HEK293 (cell line): ENCODE data around the gene POC1B.

ENCODE experiments used
- KLF16 ChIP-seq: fragments of 450-650 bp; formaldehyde crosslinking; IDR thresholded peaks from 2 replicates; pipeline ENCODE4 v1.5.1; 2017; ENCODE audit warnings: missing biosample characterization, missing genetic modification characterization
- RBAK ChIP-seq: fragments of 450-650 bp; formaldehyde crosslinking; IDR thresholded peaks from 2 replicates; pipeline ENCODE4 v1.5.1; 2016; ENCODE audit warnings: missing biosample characterization, missing genetic modification characterization
- SCRT2 ChIP-seq: fragments of 450-650 bp; formaldehyde crosslinking; IDR thresholded peaks from 2 replicates; pipeline ENCODE4 v1.5.1; 2016; ENCODE audit warnings: missing biosample characterization, missing genetic modification characterization
- ZNF239 ChIP-seq: fragments of 450-650 bp; formaldehyde crosslinking; IDR thresholded peaks from 2 replicates; pipeline ENCODE4 v1.5.1; 2016; ENCODE audit warnings: missing biosample characterization, missing genetic modification characterization
- ZNF311 ChIP-seq: fragments of 450-650 bp; formaldehyde crosslinking; IDR thresholded peaks from 2 replicates; pipeline ENCODE4 v1.5.1; 2017; ENCODE audit warnings: missing biosample characterization, missing genetic modification characterization, borderline replicate concordance
- ZNF366 ChIP-seq: fragments of 450-650 bp; formaldehyde crosslinking; conservative IDR thresholded peaks from 2 replicates; pipeline ENCODE4 v1.5.1; 2016; ENCODE audit warnings: missing biosample characterization, missing genetic modification characterization
- ZNF555 ChIP-seq: fragments of 450-650 bp; formaldehyde crosslinking; conservative IDR thresholded peaks from 2 replicates; pipeline ENCODE4 v1.5.1; 2017; ENCODE audit warnings: missing biosample characterization, mild to moderate bottlenecking, missing genetic modification characterization, inconsistent platforms
- ZSCAN23 ChIP-seq: fragments of 450-650 bp; formaldehyde crosslinking; IDR thresholded peaks from 2 replicates; pipeline ENCODE4 v1.5.1; 2016; ENCODE audit warnings: missing biosample characterization, missing genetic modification characterization
- ZSCAN30 ChIP-seq: fragments of 450-650 bp; IDR thresholded peaks from 2 replicates; pipeline ENCODE4 v1.5.1; 2018; ENCODE audit warnings: missing biosample characterization, mild to moderate bottlenecking, missing genetic modification characterization, moderate library complexity
- TF ChIP-seq, protein P1 (sequence below): fragments of 450-650 bp; formaldehyde crosslinking; IDR thresholded peaks from 2 replicates; pipeline ENCODE4 v1.5.1; 2016; ENCODE audit warnings: missing biosample characterization, missing genetic modification characterization
- TF ChIP-seq, protein P2 (sequence below): sonication (generic); formaldehyde crosslinking; IDR thresholded peaks from 2 replicates; pipeline ENCODE4 v1.8.1; 2022; ENCODE audit warnings: mild to moderate bottlenecking, moderate library complexity, missing genetic modification reagents

DNA sequence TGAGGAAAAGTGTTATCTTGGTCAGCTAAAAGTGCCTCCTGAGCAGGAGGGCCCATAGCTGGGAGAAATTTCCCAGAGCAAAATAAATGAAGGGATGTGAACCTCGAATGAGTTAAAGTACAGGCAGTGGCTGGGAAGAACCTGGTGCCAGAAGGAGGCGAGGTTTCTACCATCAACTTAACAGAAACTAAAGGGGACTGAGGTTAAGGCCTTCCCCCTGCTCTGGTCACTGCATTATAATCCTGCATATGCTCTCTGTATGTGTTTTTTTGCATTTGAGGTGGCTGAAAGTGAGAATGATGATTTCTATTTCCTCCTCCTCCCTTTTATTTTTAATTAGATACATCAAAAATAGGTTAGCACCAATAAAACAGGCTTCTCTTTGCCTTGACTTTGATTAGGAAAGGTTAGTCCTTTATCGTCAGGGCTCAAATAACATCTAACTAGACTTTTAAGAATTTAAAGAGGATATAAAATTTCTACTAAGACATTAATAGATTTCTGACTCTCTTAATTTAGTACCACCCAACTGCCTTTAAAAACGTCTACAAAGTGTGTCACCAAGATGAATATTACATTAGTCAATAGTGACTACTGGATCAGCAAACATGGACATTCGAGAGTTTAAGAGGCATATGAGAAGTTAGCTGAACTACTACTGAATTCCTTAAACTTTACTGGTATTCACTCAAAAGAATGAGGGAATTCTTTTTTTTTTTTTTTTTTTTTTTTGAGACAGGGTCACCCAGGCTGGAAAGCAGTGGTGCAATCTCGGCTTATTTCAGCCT, 50.5 kb downstream of the POC1B start:
- TF ChIP-seq, protein P1, sequence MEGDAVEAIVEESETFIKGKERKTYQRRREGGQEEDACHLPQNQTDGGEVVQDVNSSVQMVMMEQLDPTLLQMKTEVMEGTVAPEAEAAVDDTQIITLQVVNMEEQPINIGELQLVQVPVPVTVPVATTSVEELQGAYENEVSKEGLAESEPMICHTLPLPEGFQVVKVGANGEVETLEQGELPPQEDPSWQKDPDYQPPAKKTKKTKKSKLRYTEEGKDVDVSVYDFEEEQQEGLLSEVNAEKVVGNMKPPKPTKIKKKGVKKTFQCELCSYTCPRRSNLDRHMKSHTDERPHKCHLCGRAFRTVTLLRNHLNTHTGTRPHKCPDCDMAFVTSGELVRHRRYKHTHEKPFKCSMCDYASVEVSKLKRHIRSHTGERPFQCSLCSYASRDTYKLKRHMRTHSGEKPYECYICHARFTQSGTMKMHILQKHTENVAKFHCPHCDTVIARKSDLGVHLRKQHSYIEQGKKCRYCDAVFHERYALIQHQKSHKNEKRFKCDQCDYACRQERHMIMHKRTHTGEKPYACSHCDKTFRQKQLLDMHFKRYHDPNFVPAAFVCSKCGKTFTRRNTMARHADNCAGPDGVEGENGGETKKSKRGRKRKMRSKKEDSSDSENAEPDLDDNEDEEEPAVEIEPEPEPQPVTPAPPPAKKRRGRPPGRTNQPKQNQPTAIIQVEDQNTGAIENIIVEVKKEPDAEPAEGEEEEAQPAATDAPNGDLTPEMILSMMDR = no peak
- TF ChIP-seq, protein P2, sequence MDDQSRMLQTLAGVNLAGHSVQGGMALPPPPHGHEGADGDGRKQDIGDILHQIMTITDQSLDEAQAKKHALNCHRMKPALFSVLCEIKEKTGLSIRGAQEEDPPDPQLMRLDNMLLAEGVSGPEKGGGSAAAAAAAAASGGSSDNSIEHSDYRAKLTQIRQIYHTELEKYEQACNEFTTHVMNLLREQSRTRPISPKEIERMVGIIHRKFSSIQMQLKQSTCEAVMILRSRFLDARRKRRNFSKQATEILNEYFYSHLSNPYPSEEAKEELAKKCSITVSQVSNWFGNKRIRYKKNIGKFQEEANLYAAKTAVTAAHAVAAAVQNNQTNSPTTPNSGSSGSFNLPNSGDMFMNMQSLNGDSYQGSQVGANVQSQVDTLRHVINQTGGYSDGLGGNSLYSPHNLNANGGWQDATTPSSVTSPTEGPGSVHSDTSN (CRISPR knock-in tag) = no peak
- TF ChIP-seq ZNF311 (no peak), RBAK (tag by site-specific recombination) (no peak), ZNF239 (tag by site-specific recombination) (no peak), KLF16 (tag by site-specific recombination) (no peak), ZNF555 (tag by site-specific recombination) (no peak), ZNF366 (tag by site-specific recombination) (no peak), ZSCAN30 (tag by site-specific recombination) (no peak), SCRT2 (tag by site-specific recombination) (no peak), ZSCAN23 (no peak)
